Kidney epithelial cell (primary cell): ENCODE measurements around the gene TIGD1. TPM values are rescaled to one million over a fixed set of nuclear protein-coding genes. Genes with fewer than 3 reads are reported as not detected.

Source experiments
- DNase-seq: peaks from one replicate; pipeline ENCODE4 v3.0.0-alpha.2; 2010; ENCODE audit warnings: low read depth
- H3K27me3 ChIP-seq: 2 replicates; pipeline ENCODE4 v1.6.0; 2011; ENCODE audit warnings: low read length; ENCODE audit not compliant: control insufficient read depth, insufficient read depth
- H3K36me3 ChIP-seq: 2 replicates; pipeline ENCODE4 v1.5.1; 2011; ENCODE audit warnings: low read length; ENCODE audit not compliant: control insufficient read depth, insufficient read depth
- H3K4me3 ChIP-seq: 2 replicates; pipeline ENCODE4 v1.5.1; 2011; ENCODE audit warnings: low read depth, mild to moderate bottlenecking, control low read depth, low read length
- total RNA-seq: library from RNA; depleted of rRNA; stranded (reverse); fragments of >200 nt; gene quantifications from 2 replicates; pipeline ENCODE4 v1.2.3, GENCODE V29; 2015
- TF ChIP-seq, protein P1 (sequence below): IDR thresholded peaks from 2 replicates; pipeline ENCODE4 v1.5.1; 2011; ENCODE audit warnings: mild to moderate bottlenecking, moderate library complexity, low read length, control low read depth, inconsistent platforms; ENCODE audit not compliant: insufficient read depth, poor library complexity, severe bottlenecking

TIGD1 gene
- total RNA-seq, 1 donor from 2014 or later = 2.9 TPM

DNA sequence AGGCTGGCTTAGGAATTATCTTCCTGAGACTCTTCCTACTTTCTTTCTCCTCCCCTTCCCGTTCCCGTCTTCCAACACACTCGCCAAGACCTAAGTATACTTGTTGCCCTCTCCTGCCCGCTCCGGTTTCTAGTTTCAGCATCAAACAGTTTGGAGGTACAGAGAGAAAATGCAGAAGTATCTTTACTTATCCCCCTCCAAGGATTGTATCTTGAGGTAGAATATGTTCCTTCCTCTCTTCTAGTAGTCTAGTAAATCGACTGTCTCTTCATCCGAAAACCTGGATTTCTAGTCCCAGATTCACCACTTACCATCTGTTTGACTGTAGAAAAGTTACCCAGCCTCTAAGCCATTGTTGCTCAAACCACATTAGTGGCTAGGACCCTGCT lies 887 bp upstream of the TIGD1 start:
- no peak for DNase-seq
- H3K4me3 ChIP-seq = peak overlapping the region; percentile 80
- TF ChIP-seq, protein P1, sequence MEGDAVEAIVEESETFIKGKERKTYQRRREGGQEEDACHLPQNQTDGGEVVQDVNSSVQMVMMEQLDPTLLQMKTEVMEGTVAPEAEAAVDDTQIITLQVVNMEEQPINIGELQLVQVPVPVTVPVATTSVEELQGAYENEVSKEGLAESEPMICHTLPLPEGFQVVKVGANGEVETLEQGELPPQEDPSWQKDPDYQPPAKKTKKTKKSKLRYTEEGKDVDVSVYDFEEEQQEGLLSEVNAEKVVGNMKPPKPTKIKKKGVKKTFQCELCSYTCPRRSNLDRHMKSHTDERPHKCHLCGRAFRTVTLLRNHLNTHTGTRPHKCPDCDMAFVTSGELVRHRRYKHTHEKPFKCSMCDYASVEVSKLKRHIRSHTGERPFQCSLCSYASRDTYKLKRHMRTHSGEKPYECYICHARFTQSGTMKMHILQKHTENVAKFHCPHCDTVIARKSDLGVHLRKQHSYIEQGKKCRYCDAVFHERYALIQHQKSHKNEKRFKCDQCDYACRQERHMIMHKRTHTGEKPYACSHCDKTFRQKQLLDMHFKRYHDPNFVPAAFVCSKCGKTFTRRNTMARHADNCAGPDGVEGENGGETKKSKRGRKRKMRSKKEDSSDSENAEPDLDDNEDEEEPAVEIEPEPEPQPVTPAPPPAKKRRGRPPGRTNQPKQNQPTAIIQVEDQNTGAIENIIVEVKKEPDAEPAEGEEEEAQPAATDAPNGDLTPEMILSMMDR = no peak
- no peaks in the 10 kb centered on the region for H3K27me3 ChIP-seq
- no peaks in the 10 kb centered on the region for H3K36me3 ChIP-seq

DNA sequence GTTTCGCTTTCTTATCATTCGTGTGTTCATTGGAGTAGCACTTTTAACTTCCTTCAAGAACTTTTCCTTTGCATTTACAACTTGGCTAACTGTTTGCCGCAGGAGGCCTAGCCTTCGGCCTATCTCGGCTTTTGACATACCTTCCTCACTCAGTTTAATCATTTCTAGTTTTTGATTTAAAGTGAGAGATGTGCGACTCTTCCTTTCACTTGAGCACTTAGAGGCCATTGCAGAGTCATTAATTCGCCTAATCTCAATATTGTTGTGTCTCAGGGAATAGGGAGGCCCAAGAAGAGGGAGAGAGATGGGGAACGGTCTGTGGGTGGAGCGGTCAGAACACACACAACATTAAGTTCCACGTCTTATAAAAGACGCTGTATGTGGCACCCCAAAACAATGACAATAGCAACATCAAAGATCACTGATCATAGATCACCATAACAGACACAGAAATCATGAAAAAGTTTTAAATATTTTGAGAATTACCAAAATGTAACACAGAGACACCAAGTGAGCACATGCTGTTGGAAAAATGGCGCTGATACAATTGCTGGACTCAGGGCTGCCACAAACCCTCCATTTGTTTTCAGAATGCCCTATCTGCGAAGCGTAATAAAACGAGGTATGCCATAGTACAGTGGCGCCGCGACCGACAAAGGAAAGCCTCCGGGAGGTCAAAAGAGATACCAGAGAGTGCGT lies 553 bp downstream of the TIGD1 start:
- Histone ChIP-seq H3K27me3 (no peaks in the 10 kb centered on the region), H3K36me3 (no peaks in the 10 kb centered on the region), H3K4me3 (peak overlapping the region; percentile 80)
- TF ChIP-seq, protein P1 = no peak
- DNase-seq = no peak

- no peak overlapping the region for H3K4me3 ChIP-seq
- no peaks in the 10 kb centered on the region for H3K27me3 ChIP-seq
- TF ChIP-seq, protein P1 = no peak
- H3K36me3 ChIP-seq = no peaks in the 10 kb centered on the region
- DNase-seq = no peak
Measured at GRCh38 chr2:232547991-232548390, 2.4 kb downstream of the TIGD1 start.

- DNase-seq = no peak
- Histone ChIP-seq H3K4me3 (no peak overlapping the region), H3K36me3 (no peaks in the 10 kb centered on the region), H3K27me3 (peaks cover under 1% of the 10 kb centered on the region)
- TF ChIP-seq, protein P1 = no peak
Measured at GRCh38 chr2:232545511-232546375, 4.6 kb downstream of the TIGD1 start.

GRCh38 chr2:232544674-232545073 lies 5.7 kb downstream of the TIGD1 start:
- TF ChIP-seq, protein P1 = no peak
- no peaks in the 10 kb centered on the region for H3K36me3 ChIP-seq
- H3K4me3 ChIP-seq = no peak overlapping the region
- no peak for DNase-seq
- H3K27me3 ChIP-seq = peaks cover 10% of the 10 kb centered on the region
